HTR-8/SVneo (cell line): ENCODE measurements around the gene ST3GAL2.
"Not testable (repeated sequence)": the region's sequence is repeated elsewhere in the genome, so short reads cannot be mapped to it uniquely, and the experiment has no call there.

Experiments
- DNase-seq: peaks from one replicate; pipeline ENCODE4 v3.0.0; 2011; ENCODE audit warnings: low spot score, mixed read lengths; ENCODE audit not compliant: insufficient read length
- FAIRE-seq: peaks from 2 replicates; lab custom pipeline; 2011; peaks lifted over from hg19 to GRCh38; lab: Jason Lieb, UNC

Gene ST3GAL2

GRCh38 chr16:70370145-70370544 is 68.8 kb downstream of the ST3GAL2 start:
- peak; percentile 85 for FAIRE-seq
- DNase-seq = not testable (repeated sequence)

- no peak for DNase-seq
- FAIRE-seq = peak; percentile 66
Measured at GRCh38 chr16:70364399-70364798, 74.5 kb downstream of the ST3GAL2 start.

- FAIRE-seq (no peak), DNase-seq (no peak)
Measured at GRCh38 chr16:70359552-70359951, 79.3 kb downstream of the ST3GAL2 start.

DNA sequence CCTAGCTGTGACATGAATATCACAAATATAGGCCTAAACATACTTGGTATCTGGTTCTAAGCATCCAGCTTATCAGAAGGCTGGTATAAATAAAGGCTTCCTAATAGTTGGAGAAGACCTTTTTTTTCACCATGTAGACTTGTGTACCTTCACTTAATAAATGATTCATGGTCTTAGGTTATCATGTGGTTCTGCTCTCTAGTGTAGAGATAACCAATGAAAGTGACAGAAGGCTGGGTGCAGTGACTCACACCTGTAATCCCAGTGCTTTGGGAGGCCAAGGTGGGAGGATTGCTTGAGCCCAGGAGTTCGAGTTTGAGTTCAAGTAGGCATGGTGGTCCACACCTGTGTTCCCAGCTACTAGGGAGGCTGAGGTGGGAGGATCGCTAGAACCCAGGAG is 89.1 kb downstream of the ST3GAL2 start:
- FAIRE-seq (no peak), DNase-seq (no peak)

- no peak for FAIRE-seq
Measured at GRCh38 chr16:70348991-70349390, 89.9 kb downstream of the ST3GAL2 start.

DNA sequence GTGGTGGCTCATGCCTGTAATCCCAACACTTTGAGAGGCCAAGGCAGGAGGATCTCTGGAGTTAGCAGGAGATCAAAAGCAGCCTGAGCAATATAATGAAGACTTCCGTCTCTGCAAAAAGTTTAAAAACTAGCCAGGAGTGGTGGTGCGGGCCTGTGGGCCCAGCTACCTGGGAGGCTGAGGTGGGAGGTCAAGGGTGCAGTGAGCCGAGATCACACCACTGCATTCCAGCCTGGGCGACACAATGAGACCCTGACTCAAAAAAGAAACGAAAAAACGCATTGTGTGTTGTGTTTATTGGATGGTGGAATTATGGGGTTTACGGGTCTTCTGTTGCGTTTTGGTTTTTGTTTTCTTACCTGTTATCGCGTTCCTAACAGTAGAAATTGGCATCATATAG is 93.1 kb downstream of the ST3GAL2 start:
- DNase-seq (no peak), FAIRE-seq (no peak)

More at GRCh38 chr16:70348991-70349390, 89.9 kb downstream of the ST3GAL2 start:
- no peak for DNase-seq

DNA sequence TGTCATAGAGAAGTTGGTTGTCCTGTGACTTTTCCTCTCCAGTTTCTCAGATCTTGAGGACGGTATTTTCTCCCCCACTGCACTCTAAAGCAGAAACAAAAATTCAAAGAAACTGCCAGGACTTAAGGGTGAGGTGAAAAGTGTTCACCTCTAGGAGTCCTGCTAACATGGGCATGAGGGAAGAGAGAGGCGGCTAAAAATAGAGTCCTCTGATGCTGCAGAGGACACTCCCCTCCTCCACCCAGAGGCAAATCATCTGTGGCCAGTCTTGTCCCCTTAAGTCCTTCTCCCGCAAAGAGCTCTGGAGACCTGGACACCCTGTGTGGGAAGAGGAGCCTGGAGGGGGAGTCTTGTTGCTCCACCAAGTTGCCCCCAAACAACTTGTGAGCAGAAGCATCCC is 96.9 kb downstream of the ST3GAL2 start:
- FAIRE-seq (no peak), DNase-seq (no peak)

GRCh38 chr16:70341600-70341999 is 97.3 kb downstream of the ST3GAL2 start:
- FAIRE-seq (no peak), DNase-seq (no peak)

GRCh38 chr16:70337814-70338213 is 101.1 kb downstream of the ST3GAL2 start:
- DNase-seq (no peak), FAIRE-seq (no peak)

DNA sequence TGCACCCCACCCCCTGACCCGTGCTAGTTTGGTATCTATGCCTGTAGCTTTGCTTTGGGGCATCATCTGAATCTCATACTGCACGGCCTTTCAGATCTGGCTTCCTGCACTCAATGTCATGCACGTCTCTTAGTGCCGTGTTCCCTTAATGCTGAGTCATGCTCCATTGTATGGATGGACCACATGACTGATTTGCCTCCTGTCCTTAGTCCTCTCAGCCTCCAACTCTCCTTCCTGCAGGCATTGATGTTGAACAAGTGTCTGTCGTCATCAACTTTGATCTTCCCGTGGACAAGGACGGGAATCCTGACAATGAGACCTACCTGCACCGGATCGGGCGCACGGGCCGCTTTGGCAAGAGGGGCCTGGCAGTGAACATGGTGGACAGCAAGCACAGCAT is 106.2 kb downstream of the ST3GAL2 start:
- DNase-seq = not testable (repeated sequence)
- FAIRE-seq = peak; percentile 20

DNA sequence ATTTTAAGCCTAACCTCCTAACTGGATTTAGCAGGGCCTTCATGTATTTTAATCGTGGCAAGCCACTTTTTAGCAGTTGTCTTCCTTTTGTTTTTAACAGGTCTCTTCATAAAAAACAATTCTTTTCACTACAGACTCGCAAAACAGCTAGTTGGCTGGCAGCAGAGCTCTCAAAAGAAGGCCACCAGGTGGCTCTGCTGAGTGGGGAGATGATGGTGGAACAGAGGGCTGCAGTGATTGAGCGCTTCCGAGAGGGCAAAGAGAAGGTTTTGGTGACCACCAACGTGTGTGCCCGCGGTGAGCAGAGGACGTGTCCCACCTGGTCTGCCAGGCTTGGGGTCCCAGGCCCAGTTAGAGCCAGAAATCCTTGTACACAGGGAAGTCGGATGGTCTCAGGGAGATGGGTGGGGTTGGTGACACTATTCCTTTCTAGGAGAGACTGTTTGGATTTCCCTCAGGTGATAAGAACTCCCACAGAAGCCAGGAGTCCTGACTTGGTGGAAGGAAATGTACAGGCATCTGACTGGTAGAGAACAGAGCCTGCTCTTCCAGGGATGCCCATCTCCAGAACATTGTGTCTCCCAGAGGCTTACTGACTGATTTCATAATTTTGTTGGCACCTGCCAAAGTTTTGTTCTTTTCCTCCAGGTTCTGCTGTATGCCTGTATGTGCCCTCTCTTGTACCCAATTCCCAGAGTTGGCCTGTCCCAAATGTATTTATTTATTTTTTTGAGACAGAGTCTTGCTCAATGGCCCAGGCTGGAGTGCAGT is 107.1 kb downstream of the ST3GAL2 start:
- DNase-seq = peak; percentile 39
- FAIRE-seq = no peak

DNA sequence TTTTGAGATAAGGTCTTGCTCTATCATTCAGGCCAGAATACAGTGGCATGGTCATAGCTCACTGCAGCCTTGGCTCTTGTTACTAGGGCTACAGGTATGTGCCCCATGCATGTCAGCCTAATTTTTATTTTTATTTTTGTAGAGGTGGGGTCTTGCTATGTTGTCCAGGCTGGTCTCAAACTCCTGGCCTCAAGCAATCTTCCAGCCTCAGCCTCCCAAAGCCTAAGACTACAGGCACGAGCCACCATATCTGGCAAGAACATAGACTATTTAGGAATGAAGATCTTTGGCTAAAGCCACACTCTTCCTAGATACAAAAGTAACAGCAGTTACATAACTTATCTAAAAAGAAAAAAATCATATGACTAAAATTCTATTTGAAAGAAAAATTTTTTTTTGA is 107.8 kb downstream of the ST3GAL2 start:
- no peak for FAIRE-seq
- DNase-seq = no peak
